Adrenal gland (tissue), 12 donors: ENCODE data around the gene GMDS. TPM values are rescaled to one million over a fixed set of nuclear protein-coding genes. Genes with fewer than 3 reads are reported as not detected.

Source experiments
- DNase-seq, 7 donors: peaks; one replicate each; pipeline ENCODE4 v3.0.0-alpha.2; 2019 to 2020
- H3K27ac ChIP-seq, 5 donors: fragments of 200-600 bp; sonication (generic) in 4 of 5; 1 replicate in 3 of 5; 2 replicates in 2 of 5; pipeline versions ENCODE4 v1.5.1 to v1.8.0; 2016 to 2020; ENCODE audit warnings: mild to moderate bottlenecking in 1 of 5
- H3K27me3 ChIP-seq: fragments of 200-600 bp; 2 replicates; pipeline ENCODE4 v1.8.0; 2021
- H3K36me3 ChIP-seq, 2 donors: fragments of 200-600 bp; replicated peaks in 1 of 2; 1 replicate in 1 of 2; 2 replicates in 1 of 2; pipeline versions ENCODE4 v1.5.1 to v1.8.0; 2018 to 2022
- H3K4me1 ChIP-seq, 2 donors: fragments of 200-600 bp; replicated peaks in 1 of 2; 1 replicate in 1 of 2; 2 replicates in 1 of 2; pipeline versions ENCODE4 v1.5.1 to v1.8.0; 2018 to 2021
- H3K4me3 ChIP-seq, 4 donors: fragments of 200-600 bp; sonication (generic) in 3 of 4; one replicate each; pipeline ENCODE4 v1.5.1; 2016 to 2018
- H3K9me3 ChIP-seq, 3 donors: fragments of 200-600 bp; sonication (generic) in 1 of 3; replicated peaks in 1 of 3; 1 replicate in 2 of 3; 2 replicates in 1 of 3; pipeline versions ENCODE4 v1.5.1 to v1.8.0; 2016 to 2021
- CTCF ChIP-seq, 6 experiments: fragments of 450-650 bp in 4 of 6; fragments of 200-600 bp in 2 of 6; sonication (generic) in 1 of 6; IDR thresholded peaks; 1 replicate in 5 of 6; 2 replicates in 1 of 6; pipeline versions ENCODE4 v1.5.1 to v1.8.0; 2016 to 2021; ENCODE audit warnings: antibody characterized with exemption in 6 of 6, mild to moderate bottlenecking in 2 of 6, moderate library complexity in 1 of 6
- POLR2A ChIP-seq, 2 donors: fragments of 450-650 bp; IDR thresholded peaks; one replicate each; pipeline ENCODE4 v1.6.1; 2017; ENCODE audit warnings: antibody characterized with exemption in 2 of 2, mild to moderate bottlenecking in 2 of 2, moderate library complexity in 1 of 2
- WGBS, 4 donors: extraction: QIAGEN DNeasy Blood & Tissue Kit in 2 of 4; methylation state at CpG; one replicate each; pipeline versions ENCODE4 v1.1.5 to v1.1.7; 2013 to 2017; 5-methylcytosine and 5-hydroxymethylcytosine counted together
- intact Hi-C, 2 donors: fragments of 100-400 bp; cut with DNase I; formaldehyde crosslinking; loops; one replicate each; pipeline versions ENCODE4 v1.14.1 to v1.15.0; 2022 to 2023
- polyA plus RNA-seq, 3 donors: library from polyadenylated mRNA; stranded (reverse); fragments of 200-250 nt in 2 of 3; fragments of 350-450 nt in 1 of 3; fragmentation: Illumina TruSeq in 1 of 3; extraction: RNeasy Lipid Tissue Mini Kit (QIAGEN cat#74804) in 1 of 3; gene quantifications; one replicate each; pipeline ENCODE4 v1.2.3, GENCODE V29; 2013 to 2014
- total RNA-seq, 9 donors: library from RNA; depleted of rRNA in 4 of 9; stranded (reverse); fragments of >200 nt in 4 of 9; fragments of 120-200 nt in 1 of 9; fragmentation: NEBNext Ultra II Directional in 1 of 9; extraction: Animal tissue kit (Norgen Biotek cat#: 25700) in 1 of 9; gene quantifications; one replicate each; pipeline versions ENCODE4 v1.1.0 to v1.2.4, GENCODE V29; 2013 to 2023
- donor health status: healthy with polysubstance abuse.
- donor health status: Bipolar disorder and iron deficiency.
- donor health status: DM: yes; HTN: yes; CAD: no.
- donor health status: DM: no; HTN: no; CAD: no.
- donor health status: DM: no; HTN: no; CAD: no.
- donor health status: DM: yes; HTN: yes; CAD: no.

GMDS gene
- total and polyA plus RNA-seq, 12 donors: 8.5 to 39.2 (median 15.2) TPM

DNA sequence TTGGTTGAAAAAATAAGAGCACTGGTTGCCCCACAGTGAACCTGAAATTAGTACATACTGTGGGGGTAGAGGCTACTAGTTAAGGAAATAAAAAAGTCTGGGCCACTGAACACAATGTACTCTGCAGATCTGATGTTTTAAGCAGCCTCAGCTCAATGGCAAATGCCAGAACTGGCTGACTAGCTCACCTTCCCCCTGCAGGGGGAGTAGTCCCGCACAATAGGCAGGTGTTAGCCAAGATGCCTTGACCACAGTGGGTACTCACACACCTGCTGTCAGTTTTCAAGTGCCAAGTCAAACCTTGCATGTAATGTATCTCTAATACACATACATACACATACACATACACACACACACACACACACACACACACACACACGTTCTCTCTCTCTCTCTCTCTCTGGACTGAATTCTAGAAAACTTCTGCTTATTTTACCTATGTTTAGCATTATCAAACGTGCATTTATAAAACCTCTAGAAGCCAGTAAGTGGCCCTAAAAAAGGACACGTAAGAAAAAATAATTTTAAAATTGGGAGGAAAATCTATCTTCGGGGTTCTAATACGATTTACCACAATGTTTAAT lies 36.1 kb downstream of the GMDS start:
- H3K27ac ChIP-seq: no peak overlapping the region
- DNase-seq: peak in 1 of 7 donors; percentile 35
- no peaks in the 10 kb centered on the region for H3K9me3 ChIP-seq
- TF ChIP-seq CTCF (IDR thresholded peaks at IDR 0.05): peak in 4 of 6 experiments; percentile 2 to 25 (median 24)
- no peak for TF ChIP-seq POLR2A (IDR thresholded peaks at IDR 0.05)
- intact Hi-C loops: no loop called here
- H3K27me3 ChIP-seq: no peaks in the 10 kb centered on the region
- H3K4me1 ChIP-seq: no peaks in the 10 kb centered on the region
- 68 to 87% (median 72%) methylated on average over 5 to 6 of the region's 6 CpGs for WGBS, 4 donors
- H3K4me3 ChIP-seq: no peak overlapping the region
- no peaks in the 10 kb centered on the region for H3K36me3 ChIP-seq

- TF ChIP-seq POLR2A (IDR thresholded peaks at IDR 0.05): no peak
- no peak for TF ChIP-seq CTCF (IDR thresholded peaks at IDR 0.05)
- no peak overlapping the region for H3K4me3 ChIP-seq
- no peak overlapping the region for H3K27ac ChIP-seq
- no peaks in the 10 kb centered on the region for H3K36me3 ChIP-seq
- intact Hi-C loops: no loop called here
- H3K27me3 ChIP-seq: no peaks in the 10 kb centered on the region
- 79 to 88% (median 83%) methylated on average over 3 of the region's 3 CpGs for WGBS, 4 donors
- H3K4me1 ChIP-seq: no peaks in the 10 kb centered on the region
- no peak for DNase-seq
- no peaks in the 10 kb centered on the region for H3K9me3 ChIP-seq
These were observed 36.9 kb downstream of the GMDS start for GRCh38 chr6:2208468-2208867.

DNA sequence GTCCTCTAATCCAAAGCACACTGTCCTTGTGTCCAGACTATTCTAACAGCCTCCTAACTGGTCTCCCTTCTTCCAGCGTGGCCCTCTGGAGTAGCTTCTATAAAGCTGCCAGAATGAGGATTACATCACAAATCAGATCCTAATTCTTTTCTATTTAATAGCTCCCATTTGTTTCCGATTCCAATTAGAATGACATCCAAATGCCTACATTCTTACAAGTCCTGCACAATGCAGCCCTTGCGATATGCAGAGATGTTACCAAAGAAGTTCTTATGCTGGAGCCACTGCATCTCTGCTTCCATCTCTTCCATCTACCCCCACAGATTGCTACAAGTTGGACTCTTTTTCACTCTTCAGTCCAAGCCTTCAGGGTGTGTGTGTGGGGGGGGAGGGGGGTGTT lies 40.0 kb downstream of the GMDS start:
- Histone ChIP-seq H3K27me3 (no peaks in the 10 kb centered on the region), H3K27ac (no peak overlapping the region), H3K36me3 (no peaks in the 10 kb centered on the region), H3K4me1 (no peaks in the 10 kb centered on the region), H3K4me3 (no peak overlapping the region), H3K9me3 (no peaks in the 10 kb centered on the region)
- no peak for TF ChIP-seq CTCF (IDR thresholded peaks at IDR 0.05)
- TF ChIP-seq POLR2A (IDR thresholded peaks at IDR 0.05): no peak
- WGBS, 4 donors: 89 to 98% (median 94%) methylated on average over 3 of the region's 3 CpGs
- DNase-seq: no peak
- intact Hi-C loops: no loop called here

- Histone ChIP-seq H3K4me1 (no peaks in the 10 kb centered on the region), H3K9me3 (no peaks in the 10 kb centered on the region), H3K27ac (no peak overlapping the region), H3K36me3 (no peaks in the 10 kb centered on the region), H3K4me3 (no peak overlapping the region), H3K27me3 (no peaks in the 10 kb centered on the region)
- 69 to 87% (median 80%) methylated on average over 2 of the region's 2 CpGs for WGBS, 4 donors
- intact Hi-C loops: no loop called here
- DNase-seq: no peak
- TF ChIP-seq POLR2A (IDR thresholded peaks at IDR 0.05) (no peak), CTCF (IDR thresholded peaks at IDR 0.05) (no peak)
These were observed 41.1 kb downstream of the GMDS start for GRCh38 chr6:2204272-2204671.
